Endometrial microvascular endothelial cells (primary cell): ENCODE results near the gene TBL2. TPM values are rescaled to one million over a fixed set of nuclear protein-coding genes. Genes with fewer than 3 reads are reported as not detected.
"Not testable (repeated sequence)": the region's sequence is repeated elsewhere in the genome, so short reads cannot be mapped to it uniquely, and the experiment has no call there.

Source experiments
- in situ Hi-C: cut with HindIII; loops from 2 replicates; pipeline ENCODE4 v1.10.0; 2017; ENCODE audit warnings: low sequenced_read_pairs, low pct_unique_long_range_greater_than_20kb; ENCODE audit errors: inconsistent ontology term
- total RNA-seq: library from RNA; depleted of rRNA; stranded (reverse); fragments of >200 nt; gene quantifications from one replicate; pipeline ENCODE4 v1.2.3, GENCODE V29; 2015; ENCODE audit errors: inconsistent ontology term

The TBL2 gene, protein sequence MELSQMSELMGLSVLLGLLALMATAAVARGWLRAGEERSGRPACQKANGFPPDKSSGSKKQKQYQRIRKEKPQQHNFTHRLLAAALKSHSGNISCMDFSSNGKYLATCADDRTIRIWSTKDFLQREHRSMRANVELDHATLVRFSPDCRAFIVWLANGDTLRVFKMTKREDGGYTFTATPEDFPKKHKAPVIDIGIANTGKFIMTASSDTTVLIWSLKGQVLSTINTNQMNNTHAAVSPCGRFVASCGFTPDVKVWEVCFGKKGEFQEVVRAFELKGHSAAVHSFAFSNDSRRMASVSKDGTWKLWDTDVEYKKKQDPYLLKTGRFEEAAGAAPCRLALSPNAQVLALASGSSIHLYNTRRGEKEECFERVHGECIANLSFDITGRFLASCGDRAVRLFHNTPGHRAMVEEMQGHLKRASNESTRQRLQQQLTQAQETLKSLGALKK
- total RNA-seq: 77.2 TPM

DNA sequence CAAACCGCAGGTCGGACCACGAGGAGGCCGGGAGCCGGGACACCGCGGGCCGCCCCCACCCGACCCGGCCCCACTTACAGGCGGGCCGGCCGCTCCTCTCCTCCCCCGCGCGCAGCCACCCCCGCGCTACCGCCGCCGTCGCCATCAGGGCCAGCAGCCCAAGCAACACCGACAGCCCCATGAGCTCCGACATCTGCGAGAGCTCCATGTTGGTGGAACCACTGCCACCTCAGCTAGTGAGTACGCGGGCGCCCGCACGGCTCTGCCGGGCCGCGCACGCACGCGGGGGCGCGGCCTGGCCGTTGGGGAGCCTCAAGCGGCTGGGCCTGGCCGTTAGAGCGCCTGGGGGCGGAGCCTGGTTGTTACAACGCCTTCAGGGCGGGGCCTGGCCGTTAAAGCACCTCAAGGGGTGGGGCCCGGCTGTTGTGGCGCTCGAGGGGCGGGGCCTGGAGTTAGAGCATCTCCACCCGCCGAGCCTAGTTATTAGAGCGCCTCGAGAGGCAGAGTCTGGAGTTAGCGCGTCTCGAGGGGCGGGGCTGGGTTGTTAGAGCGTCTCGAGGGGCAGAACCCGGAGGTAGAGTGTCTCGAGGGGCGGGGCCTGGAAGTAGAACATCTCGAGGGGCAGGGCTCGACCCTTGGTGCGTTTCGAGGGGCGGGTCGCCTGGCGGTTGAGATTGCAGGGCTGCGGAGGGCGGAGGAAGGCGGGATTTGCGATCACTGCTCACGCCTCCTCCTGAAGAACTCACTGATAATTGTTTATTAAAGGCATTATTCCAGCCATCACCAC is at the start of gene TBL2:
Gene TBL2 (minus strand): TSS at position 238 of the 787 bp plus-strand sequence. CDS start 30 bp downstream, at position 208.
- in situ Hi-C loops: no loop called here

DNA sequence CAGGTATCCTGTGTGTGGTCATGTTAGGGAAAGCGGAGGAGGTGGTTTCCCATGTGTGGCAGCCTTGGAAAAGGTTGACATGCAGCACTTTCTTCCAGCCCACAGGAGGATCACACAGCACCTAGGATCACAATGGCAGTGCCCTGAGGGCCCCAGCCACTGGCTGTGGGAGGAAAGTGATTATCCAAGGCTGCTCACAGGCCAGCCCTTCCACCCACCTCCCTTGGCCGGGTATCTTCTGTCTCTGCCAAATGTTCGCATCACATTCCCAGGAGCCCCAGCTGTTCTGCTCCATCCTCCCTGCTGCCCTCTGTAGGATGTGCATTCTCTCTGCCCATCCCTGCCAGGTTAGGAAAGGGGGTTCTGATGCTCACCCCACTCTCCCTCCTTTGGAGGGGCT is 48.4 kb upstream of the TBL2 start:
- in situ Hi-C loops: no loop called here

DNA sequence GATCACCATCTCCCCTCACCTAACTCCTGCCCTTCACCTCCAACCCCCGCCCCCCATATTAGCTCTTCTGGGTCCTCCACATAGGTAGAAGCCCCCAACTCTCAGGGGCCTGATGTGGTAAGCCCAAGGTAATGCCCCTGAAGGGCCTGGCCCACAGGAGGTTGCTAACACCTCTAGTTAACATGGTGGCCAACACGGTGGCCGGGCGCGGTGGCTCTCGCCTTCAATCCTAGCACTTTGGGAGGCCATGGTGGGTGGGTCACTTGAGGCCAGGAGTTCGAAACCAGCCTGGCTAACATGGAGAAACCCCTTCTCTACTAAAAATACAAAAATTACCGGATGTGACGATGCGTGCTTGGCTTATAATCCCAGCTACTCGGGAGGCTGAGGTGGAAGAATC is 46.9 kb upstream of the TBL2 start:
- in situ Hi-C loops: no loop called here

DNA sequence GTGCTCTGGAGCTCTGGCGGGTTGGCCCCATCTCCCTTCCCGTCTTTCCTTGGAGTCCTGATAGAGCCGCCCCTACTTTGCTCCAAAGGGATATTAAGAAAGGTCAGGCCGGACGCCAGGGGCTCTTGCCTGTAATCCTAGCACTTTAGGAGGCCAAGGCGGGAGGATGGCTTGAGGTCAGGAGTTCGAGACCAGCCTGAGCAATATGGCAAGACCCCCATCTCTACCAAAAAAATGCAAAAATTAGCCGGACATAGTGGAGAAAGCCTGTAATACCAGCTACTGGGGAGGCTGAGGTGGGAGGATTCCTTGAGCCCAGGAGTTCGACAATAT is 46.3 kb upstream of the TBL2 start:
- in situ Hi-C loops: no loop called here

DNA sequence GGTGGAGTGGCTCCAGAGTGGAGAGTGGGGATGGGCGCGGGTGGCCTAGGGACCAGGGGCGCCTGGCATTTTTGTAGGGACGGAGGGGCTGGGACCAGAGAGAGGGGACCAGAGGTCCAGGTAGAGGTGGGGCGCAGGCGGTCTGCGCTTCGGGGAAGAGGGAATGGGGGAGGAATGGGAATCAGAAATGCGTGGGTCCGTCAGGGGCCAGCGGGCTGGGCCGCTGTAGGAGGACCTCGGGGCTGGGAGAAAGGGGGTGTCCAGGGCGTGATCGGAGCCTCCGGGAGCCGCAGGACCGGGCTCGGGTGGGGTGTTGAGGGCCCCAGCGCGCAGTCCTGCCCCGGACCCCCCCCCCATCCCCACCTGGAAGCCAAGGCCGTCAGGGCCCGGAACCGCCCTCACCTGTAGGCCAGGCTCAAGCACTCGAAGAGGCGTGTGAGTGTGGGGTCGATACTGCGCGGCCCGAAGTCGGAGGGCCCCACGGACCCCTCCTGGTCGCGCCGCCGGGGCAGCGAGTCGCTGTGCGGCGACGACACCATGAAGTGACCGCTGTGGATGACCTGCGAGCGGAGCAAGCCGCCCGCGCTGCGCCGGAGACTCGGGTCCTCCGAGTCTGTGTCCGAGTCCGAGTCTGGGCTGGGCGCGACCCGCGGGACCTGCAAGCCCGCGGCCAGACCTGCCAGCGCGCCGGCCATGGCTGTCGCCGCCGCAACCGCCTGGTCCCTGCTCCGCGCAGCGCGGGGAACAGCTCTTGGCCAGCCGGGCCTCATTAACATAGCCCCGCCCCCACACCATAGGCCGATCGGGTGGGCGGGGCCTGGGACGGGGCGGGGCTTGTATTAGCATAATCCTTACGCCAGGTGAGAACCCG is 45.7 kb upstream of the TBL2 start, which contains the start of gene MLXIPL:
Gene MLXIPL (minus strand): TSS at position 725 of the 871 bp plus-strand sequence. CDS start 30 bp downstream, at position 695.
- in situ Hi-C loops: no loop called here

DNA sequence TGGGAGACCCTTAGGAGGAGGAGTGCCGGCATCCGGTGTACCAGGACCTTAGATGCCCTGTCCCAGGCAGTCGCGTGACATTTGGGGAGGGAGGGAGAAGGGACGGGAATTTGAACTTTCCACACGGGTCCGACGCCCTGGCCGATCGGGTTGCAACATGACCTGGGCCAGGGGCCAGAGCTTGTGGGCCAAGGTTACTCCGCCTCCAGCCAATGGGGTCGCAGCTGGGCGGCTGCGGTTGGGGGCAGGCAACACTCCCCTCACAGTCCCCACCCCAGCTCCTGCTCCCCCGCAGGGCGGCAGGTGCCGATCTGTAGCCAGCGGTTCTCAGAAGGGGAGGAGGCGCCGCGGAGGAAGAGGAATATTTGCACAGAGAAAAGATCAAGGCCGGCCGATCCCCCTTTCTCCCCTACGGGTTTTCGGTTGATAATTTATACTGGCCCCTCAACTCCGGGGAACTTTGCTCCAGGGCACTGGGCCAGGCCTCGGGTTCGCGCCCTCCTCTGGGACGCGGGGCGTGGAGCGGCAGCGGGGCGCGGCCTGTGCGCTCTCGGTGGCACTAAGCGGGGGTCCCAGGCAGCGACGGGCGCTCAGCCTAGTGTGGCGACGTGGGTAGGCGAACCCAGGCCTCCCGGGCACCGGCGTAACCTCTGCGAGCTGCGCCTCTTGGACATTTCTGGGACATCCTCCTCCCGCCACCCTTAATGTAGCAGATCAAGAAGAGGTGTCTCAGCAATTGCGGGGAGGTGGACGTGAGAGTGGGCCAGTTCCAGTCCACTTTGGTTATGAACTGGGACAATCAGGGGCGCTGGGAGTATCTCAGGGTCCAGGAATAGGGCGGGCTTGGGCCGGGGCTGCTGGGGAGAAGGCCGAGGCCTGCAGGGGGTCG is 44.8 kb upstream of the TBL2 start:
- in situ Hi-C loops: no loop called here

DNA sequence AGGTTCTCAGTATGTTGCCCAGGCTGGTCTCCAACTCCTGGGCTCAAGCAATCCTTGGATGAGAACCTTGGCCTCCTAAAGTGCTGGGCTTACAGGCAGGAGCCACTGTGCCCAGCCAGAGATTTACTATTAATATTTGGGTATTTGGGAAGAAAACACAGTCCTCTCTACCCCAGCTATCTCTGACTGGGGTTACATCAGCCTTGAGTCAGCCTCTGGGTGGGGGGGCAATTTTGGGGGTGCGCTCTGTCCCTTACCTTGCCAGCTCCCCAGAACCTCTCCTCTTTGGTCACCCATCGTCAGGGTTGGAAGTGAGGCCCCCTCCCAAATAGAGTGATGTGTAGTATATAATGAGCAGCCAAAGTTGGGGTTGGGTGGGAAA is 44.1 kb upstream of the TBL2 start:
- in situ Hi-C loops: no loop called here

DNA sequence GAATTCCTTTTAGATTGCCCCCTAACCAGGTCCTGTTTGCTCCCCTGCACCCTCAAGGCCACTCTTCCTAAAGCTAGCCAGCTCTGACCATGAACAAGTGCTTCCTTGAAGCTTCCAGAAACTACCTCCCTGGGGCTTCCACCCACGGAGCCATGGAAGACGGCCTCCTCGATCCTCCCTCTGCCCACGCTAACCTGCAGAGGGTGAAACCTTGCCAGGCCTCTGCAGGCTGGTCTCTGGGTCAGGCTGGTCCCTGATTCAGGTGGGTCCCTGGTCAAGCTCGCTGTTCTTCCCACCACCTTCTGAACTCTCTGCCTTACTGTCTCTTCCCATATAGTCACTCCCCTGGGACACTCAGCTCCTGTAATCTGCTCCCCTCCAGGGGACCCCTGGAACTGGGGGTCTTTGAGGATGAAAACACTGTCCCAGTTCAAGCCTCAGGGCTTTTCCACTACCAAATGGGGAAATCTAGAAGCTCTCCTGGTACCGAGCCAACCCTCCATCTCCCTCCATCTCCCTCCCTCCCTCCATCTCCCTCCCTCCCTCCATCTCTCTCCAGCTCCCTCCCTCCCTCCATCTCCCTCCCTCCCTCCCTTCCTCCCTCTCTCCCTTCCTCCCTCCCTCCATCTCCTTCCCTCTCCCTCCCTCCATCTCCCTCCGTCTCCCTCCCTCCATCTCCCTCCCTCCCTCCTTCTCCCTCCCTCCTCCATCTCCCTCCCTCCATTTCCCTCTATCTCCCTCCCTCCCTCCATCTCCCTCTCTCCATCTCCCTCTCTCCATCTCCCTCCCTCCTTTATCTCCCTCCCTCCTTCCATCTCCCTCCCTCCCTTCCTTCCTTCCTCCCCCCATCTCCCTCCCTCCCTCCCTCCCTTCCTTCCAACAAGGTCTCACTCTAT is 43.0 kb upstream of the TBL2 start:
- in situ Hi-C loops: no loop called here

DNA sequence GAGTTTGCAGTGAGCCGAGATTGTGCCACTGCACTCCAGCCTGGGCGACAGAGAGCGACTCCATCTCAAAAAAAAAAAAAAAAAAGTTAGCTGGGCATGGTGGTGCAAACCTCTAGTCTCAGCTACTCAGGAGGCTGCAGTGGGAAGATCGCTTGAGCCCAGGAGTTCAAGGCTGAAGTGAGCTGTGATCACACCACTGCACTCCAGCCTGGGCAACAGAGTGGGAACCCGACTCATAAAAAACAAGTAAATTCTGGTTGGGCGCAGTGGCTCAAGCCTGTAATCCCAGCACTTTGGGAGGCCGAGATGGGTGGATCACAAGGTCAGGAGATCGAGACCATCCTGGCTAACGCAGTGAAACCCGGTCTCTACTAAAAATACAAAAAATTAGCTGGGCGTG is 41.0 kb upstream of the TBL2 start:
- in situ Hi-C loops: not testable (repeated sequence)

DNA sequence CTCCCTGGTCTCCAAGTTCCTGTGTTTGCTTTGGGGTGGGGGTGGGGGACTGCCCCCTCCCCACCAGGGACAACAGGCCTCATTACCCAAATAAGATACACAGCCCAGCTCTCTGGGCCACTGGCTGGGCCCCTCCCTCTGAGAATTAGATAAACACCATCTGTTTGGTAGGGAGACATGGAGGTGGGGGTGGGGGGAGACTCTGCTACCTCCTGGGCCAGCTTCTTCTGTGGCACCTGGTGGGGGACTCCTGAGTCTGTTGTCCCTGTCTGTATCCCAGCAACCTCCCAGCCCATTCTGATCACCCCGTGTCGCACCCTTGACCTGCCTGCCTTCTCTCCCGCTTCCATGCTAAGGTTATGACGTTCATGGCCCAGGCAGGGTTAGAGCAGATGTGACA is 40.2 kb upstream of the TBL2 start:
- in situ Hi-C loops: no loop called here

DNA sequence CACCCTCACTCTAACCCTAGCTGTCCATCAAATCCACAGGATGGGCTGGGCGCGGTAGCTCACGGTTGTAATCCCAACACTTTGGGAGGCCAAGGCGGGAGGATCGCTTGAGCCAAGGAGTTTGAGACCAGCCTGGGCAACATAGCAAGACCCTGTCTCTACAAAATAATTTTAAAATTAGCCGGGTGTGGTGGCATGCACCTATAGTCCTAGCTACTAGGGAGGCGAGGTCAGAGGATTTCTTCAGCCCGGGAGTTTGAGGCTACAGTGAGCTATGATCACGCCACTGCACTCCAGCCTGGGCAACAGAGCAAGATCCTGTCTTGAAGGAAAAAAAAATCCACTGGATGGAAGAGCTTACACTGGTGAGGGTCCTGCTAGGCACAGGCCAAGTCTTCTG is 39.1 kb upstream of the TBL2 start:
- in situ Hi-C loops: not testable (repeated sequence)

DNA sequence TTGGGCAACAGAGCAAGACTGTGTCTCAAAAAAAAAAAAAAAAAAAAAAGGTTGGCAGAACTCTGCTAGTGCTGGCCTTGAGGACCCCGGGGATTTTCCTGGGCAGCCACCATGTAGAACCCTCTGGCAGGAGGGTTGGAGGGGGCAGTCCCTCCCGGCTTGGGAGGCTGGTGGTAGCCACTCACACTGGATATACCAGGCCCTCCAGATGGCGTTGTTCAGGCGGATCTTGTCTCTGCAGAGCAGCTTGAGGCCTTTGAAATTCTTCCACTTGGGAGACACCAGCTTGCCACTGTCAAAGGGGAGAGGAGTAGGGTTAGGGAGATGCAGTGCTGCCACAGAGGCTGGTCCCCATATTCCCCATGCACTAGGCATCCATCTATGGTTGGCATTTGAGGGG is 37.5 kb upstream of the TBL2 start:
- in situ Hi-C loops: no loop called here

DNA sequence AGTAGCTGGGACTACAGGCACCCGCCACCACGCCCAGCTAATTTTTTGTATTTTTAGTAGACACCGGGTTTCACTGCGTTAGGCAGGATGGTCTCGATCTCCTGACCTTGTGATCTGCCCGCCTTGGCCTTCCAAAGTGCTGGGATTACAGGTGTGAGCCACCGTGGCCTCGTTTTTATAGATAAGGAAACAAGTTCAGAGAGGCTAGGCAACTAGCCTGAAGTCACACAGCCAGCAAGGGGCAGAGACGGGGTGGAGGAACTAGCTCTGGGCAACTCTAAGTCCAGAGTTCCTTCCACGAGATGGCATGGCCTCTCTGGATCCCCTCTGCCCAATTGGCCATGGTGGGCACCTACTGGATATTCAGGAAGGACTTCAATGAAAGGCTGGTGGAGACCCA is 36.6 kb upstream of the TBL2 start:
- in situ Hi-C loops: not testable (repeated sequence)

DNA sequence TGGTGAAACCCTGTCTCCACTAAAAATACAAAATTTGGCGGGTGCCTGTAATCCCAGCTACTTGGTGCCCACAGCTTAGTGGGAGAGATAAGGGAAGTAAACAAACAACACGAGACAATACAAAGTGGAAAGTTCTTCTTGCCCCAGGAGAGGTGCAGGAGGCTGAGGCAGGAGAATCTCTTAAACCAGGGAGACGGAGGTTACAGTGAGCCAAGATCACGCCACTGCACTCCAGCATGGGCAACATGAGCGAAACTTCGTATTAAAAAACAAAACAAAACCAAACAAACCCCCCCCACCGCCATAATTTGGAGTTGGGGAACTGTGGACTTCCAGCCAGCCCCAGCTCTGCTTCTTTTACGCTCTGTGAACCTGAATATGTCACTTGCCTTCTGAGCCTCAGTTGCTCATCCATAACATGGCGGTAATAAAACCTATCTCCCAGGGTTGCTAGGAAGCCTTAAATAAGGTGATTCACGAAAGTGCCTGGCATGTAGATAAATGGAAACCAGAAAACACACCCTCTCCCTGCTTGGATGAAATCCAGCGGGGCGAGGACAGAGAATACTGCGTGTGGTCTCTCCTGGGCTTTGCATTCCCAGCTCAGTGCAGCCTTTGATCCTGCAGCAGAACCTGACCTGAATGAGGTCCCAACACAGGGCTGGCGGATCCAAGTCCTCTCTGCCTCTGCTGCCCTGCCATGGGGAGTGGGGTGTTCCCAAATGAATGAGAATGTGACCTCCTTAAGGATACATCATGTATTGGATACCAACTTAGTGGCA is 35.8 kb upstream of the TBL2 start:
- in situ Hi-C loops: no loop called here

DNA sequence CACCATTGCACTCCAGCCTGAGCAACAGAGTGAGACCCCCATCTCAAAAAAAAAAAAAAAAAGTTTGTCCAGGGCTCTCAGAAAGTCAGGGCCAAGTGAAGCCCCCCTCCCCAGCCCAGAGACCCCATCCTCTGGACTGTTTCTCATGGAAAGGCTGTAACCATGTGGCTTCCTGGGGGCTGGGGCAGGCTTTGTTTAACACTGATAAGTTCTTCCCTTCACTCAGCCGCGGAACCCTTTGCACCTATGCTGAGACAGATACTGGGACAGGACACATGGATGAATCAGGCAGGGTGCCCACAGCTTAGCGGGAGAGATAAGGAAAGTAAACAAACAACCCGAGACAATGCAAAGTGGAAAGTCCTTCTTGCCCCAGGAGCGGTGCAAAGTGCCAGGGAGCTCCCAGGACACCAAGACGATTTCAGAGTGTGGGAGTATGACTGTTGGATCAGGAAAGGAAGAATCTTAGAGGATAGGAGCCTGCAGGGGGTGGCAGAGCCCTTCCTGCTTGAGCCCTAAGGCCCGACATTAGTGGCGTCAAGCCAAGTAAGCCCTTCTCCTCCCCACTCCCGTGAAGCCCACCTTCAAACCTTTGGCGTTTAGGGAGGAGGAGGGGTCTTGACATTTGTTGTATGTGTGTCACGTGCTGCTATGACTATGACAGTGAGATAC is 34.4 kb upstream of the TBL2 start:
- in situ Hi-C loops: no loop called here

DNA sequence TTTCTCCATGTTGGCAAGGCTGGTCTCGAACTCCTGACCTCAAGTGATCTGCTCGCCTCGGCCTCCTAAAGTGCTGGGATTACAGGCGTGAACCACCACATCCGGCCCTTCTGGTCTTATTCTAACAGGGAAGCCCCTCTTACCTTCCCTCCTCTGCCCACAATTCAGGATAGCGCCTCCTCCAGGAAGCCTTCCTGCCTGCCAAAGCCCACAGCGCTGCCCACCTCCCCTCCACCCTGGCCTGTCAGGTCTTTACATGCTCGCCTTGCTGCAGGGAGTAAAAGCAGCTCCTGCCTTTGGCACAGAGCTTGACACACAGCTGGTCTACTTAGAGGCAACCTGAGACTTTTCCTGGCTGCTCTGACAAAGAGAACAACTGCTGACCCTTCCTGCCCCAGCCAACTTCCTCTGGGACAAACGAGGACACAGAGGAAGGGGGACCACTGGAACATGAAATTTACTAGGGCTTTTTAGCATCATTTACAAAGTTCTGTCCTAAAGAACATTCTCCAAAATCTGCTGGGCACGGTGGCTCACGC is 32.7 kb upstream of the TBL2 start:
- in situ Hi-C loops: no loop called here
